ENCODE measurements around the gene LRRC61. TPM values are rescaled to one million over a fixed set of nuclear protein-coding genes. Genes with fewer than 3 reads are reported as not detected.
A peak's percentile ranks its signal among the peaks of the same experiment; 100 is the strongest.

LRRC61 gene
- total and polyA plus RNA-seq, 2 of the 13 experiments (the other 11 are each of a cell fraction or from before 2014, with no cell fraction given), result 33.0 to 34.8 TPM

GRCh38 chr7:150372271-150373048 lies 49.3 kb downstream of the LRRC61 start (continued):
- TF ChIP-seq HMG20B (CRISPR knock-in tag; conservative IDR thresholded peaks at IDR 0.05) (no peak), AGO2 (optimal IDR thresholded peaks at IDR 0.05; ENCODE audit: low read depth, low read length) (peak; percentile 88), ZBTB4 (CRISPR knock-in tag; IDR thresholded peaks at IDR 0.05; ENCODE audit: borderline replicate concordance) (no peak), ZC3H13 (CRISPR knock-in tag; IDR thresholded peaks at IDR 0.05) (peak; percentile 87; the same call in 1 of the 2 replicates), SNAPC4 (CRISPR knock-in tag; IDR thresholded peaks at IDR 0.05) (no peak), ZNF24 (IDR thresholded peaks at IDR 0.05) (no peak), ZFP91 (CRISPR knock-in tag; IDR thresholded peaks at IDR 0.05; ENCODE audit: borderline replicate concordance) (no peak), ZNF549 (CRISPR knock-in tag; IDR thresholded peaks at IDR 0.05) (no peak)

Measured in HepG2 (cell line).